ENCODE measurements around the gene SFTPD.

- TF ChIP-seq POLR2A (IDR thresholded peaks at IDR 0.05; ENCODE audit: low read length) (no peak), GATA1 (IDR thresholded peaks at IDR 0.05; ENCODE audit: low read depth, low read length) (no peak)
These were observed 21.6 kb downstream of the SFTPD start for GRCh38 chr10:79927111-79927828.
